Fibroblast of lung (primary cell): Measurements from ENCODE around the gene TMEM11.

Experiments
- EZH2 ChIP-seq: IDR thresholded peaks from 2 replicates; pipeline ENCODE4 v1.5.1; 2012; ENCODE audit warnings: low read length, control low read depth, mild to moderate bottlenecking; ENCODE audit errors: missing control alignments
- TF ChIP-seq, protein P1 (sequence below), 2 donors: IDR thresholded peaks in 1 of 2; conservative IDR thresholded peaks in 1 of 2; 1 replicate in 1 of 2; 2 replicates in 1 of 2; pipeline ENCODE4 v1.5.1; 2011 to 2012; ENCODE audit warnings: low read length in 2 of 2, control low read depth in 1 of 2, inconsistent platforms in 1 of 2, low read depth in 1 of 2, mild to moderate bottlenecking in 1 of 2

DNA sequence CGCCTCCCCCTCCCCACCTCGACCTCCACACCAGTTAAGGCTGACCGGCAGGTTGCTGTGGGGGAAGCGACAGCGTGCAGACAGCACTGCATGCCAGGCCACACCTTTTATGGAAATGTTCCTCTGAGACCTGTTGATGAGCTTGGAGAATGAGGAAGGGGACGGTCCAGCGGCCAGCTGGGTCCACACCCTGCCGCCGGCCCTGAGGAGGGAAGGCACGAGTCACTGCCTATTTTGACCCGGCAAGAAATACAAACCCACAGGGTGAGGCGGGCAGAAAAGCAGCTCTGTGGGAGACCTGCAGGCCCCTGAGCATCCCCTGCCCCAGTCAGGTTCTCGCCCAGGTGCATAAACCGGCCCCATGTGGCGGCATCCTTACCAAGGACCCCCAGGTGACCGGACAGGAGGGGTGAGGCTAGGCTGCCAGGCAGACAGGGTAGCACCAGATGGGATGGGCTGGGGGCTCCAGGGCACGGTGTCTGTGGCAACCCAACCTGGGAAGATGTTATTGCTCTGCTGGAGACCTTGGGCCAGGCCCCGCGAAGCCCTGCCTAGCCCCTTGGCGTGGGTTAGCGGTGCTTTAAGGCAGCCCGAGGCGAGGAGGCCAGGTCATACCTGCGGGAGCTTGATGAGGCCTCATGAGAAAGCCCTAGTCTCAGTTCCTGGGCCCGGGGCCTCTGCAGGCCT lies 26.6 kb upstream of the TMEM11 start:
- TF ChIP-seq, protein P1, sequence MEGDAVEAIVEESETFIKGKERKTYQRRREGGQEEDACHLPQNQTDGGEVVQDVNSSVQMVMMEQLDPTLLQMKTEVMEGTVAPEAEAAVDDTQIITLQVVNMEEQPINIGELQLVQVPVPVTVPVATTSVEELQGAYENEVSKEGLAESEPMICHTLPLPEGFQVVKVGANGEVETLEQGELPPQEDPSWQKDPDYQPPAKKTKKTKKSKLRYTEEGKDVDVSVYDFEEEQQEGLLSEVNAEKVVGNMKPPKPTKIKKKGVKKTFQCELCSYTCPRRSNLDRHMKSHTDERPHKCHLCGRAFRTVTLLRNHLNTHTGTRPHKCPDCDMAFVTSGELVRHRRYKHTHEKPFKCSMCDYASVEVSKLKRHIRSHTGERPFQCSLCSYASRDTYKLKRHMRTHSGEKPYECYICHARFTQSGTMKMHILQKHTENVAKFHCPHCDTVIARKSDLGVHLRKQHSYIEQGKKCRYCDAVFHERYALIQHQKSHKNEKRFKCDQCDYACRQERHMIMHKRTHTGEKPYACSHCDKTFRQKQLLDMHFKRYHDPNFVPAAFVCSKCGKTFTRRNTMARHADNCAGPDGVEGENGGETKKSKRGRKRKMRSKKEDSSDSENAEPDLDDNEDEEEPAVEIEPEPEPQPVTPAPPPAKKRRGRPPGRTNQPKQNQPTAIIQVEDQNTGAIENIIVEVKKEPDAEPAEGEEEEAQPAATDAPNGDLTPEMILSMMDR (conservative IDR thresholded peaks at IDR 0.05 in 1 of 2, IDR thresholded peaks at IDR 0.05 in 1 of 2; ENCODE audit: low read depth in 1 of 2, low read length in 2 of 2): no peak
- TF ChIP-seq EZH2: no peak
